ENCODE measurements around the gene MIB1. TPM values are rescaled to one million over a fixed set of nuclear protein-coding genes. Genes with fewer than 3 reads are reported as not detected.
A peak's percentile ranks its signal among the peaks of the same experiment; 100 is the strongest.

MIB1 gene
- total and polyA plus RNA-seq, 9 of the 15 experiments (the other 6 are each of a cell fraction or from before 2014, with no cell fraction given), result 7.2 to 43.8 (median 23.2) TPM

- TF ChIP-seq HBP1 (CRISPR knock-in tag; IDR thresholded peaks at IDR 0.05), result no peak
- TF ChIP-seq ELF1 (tag; IDR thresholded peaks at IDR 0.05), result 0 out of 2 replicates have a peak, but pooled peaks have one; percentile 32
- TF ChIP-seq HNRNPUL1 (IDR thresholded peaks at IDR 0.05; ENCODE audit: low read length), result no peak
- TF ChIP-seq NCOA6 (IDR thresholded peaks at IDR 0.05), result no peak
- no peak for TF ChIP-seq NCOA2 (IDR thresholded peaks at IDR 0.05; ENCODE audit: partially characterized antibody in 2 of 2)
- no peak for TF ChIP-seq KAT2B (IDR thresholded peaks at IDR 0.05; ENCODE audit: low read depth, low read length)
- no peak for TF ChIP-seq SMARCB1 (IDR thresholded peaks at IDR 0.05; ENCODE audit: insufficient read length, low read depth)
- TF ChIP-seq NFE2L1 (tag; IDR thresholded peaks at IDR 0.05; ENCODE audit: borderline replicate concordance, low read depth), result no peak
- peak; percentile 62 for TF ChIP-seq SP1 (CRISPR knock-in tag; IDR thresholded peaks at IDR 0.05)
- TF ChIP-seq, protein P1, sequence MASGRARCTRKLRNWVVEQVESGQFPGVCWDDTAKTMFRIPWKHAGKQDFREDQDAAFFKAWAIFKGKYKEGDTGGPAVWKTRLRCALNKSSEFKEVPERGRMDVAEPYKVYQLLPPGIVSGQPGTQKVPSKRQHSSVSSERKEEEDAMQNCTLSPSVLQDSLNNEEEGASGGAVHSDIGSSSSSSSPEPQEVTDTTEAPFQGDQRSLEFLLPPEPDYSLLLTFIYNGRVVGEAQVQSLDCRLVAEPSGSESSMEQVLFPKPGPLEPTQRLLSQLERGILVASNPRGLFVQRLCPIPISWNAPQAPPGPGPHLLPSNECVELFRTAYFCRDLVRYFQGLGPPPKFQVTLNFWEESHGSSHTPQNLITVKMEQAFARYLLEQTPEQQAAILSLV (tag; IDR thresholded peaks at IDR 0.05), result no peak
- no peak for TF ChIP-seq KLF16 (IDR thresholded peaks at IDR 0.05)
- no peak for TF ChIP-seq MCM3 (IDR thresholded peaks at IDR 0.05)
- TF ChIP-seq SRF (CRISPR knock-in tag; IDR thresholded peaks at IDR 0.05), result peak in 1 of 2 experiments; percentile 88; a peak in 2 of 4 replicates
- TF ChIP-seq CHD2 (IDR thresholded peaks at IDR 0.05; ENCODE audit: low read depth, low read length), result no peak
- TF ChIP-seq CREB3L1 (IDR thresholded peaks at IDR 0.05; ENCODE audit: borderline replicate concordance, low read depth), result peak; percentile 43; the same call in 1 of the 2 replicates
- TF ChIP-seq, protein P2, sequence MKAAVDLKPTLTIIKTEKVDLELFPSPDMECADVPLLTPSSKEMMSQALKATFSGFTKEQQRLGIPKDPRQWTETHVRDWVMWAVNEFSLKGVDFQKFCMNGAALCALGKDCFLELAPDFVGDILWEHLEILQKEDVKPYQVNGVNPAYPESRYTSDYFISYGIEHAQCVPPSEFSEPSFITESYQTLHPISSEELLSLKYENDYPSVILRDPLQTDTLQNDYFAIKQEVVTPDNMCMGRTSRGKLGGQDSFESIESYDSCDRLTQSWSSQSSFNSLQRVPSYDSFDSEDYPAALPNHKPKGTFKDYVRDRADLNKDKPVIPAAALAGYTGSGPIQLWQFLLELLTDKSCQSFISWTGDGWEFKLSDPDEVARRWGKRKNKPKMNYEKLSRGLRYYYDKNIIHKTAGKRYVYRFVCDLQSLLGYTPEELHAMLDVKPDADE (conservative IDR thresholded peaks at IDR 0.05; ENCODE audit: control insufficient read depth, low read depth, low read length), result 0 out of 2 replicates have a peak, but pooled peaks have one; percentile 40
- TF ChIP-seq ZC3H8 (IDR thresholded peaks at IDR 0.05), result no peak
- TF ChIP-seq KAT8 (IDR thresholded peaks at IDR 0.05; ENCODE audit: low read depth), result no peak
- no peak for TF ChIP-seq HNRNPK (IDR thresholded peaks at IDR 0.05; ENCODE audit: low read depth, low read length, poor library complexity, severe bottlenecking)
- TF ChIP-seq, protein P3, sequence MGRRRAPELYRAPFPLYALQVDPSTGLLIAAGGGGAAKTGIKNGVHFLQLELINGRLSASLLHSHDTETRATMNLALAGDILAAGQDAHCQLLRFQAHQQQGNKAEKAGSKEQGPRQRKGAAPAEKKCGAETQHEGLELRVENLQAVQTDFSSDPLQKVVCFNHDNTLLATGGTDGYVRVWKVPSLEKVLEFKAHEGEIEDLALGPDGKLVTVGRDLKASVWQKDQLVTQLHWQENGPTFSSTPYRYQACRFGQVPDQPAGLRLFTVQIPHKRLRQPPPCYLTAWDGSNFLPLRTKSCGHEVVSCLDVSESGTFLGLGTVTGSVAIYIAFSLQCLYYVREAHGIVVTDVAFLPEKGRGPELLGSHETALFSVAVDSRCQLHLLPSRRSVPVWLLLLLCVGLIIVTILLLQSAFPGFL (CRISPR knock-in tag; IDR thresholded peaks at IDR 0.05), result no peak
- peak; percentile 74 to 84 for TF ChIP-seq MAZ (CRISPR knock-in tag; conservative IDR thresholded peaks at IDR 0.05 in 1 of 2, IDR thresholded peaks at IDR 0.05 in 1 of 2)
Measured at GRCh38 chr18:21704603-21705364, 35.8 kb upstream of the MIB1 start, which contains the start of gene ABHD3 (continued).
